Mesodermal cell (in vitro differentiated cells): ENCODE data around the gene NT5E.

Experiments
- H3K27ac ChIP-seq: 2 replicates; pipeline ENCODE4 v1.7.0; 2013; ENCODE audit warnings: mild to moderate bottlenecking, low read depth, low read length, moderate library complexity; ENCODE audit not compliant: severe bottlenecking
- H3K36me3 ChIP-seq: 2 replicates; pipeline ENCODE4 v1.7.1; 2013; ENCODE audit warnings: mild to moderate bottlenecking, low read length, moderate library complexity; ENCODE audit not compliant: control insufficient read depth, insufficient read depth
- H3K4me1 ChIP-seq: one replicate; pipeline ENCODE4 v1.7.1; 2013; ENCODE audit warnings: mild to moderate bottlenecking, low read length; ENCODE audit not compliant: insufficient read depth, control insufficient read depth, poor library complexity, severe bottlenecking
- H3K4me3 ChIP-seq: 2 replicates; pipeline ENCODE4 v1.7.0; 2013; ENCODE audit warnings: low read length, control low read depth, mild to moderate bottlenecking; ENCODE audit not compliant: insufficient read depth, poor library complexity, severe bottlenecking; ENCODE audit errors: extremely low read depth
- H3K9me3 ChIP-seq: 2 replicates; pipeline ENCODE4 v1.7.1; 2013; ENCODE audit warnings: mild to moderate bottlenecking, low read length, moderate library complexity; ENCODE audit not compliant: control insufficient read depth
- WGBS, 2 experiments: methylation state at CpG; one replicate each; pipeline ENCODE4 v1.1.5; 2013; ENCODE audit warnings: missing lambda C conversion rate in 2 of 2; ENCODE audit not compliant: insufficient coverage in 2 of 2; 5-methylcytosine and 5-hydroxymethylcytosine counted together

NT5E gene

GRCh38 chr6:85421972-85422371 is 27.9 kb upstream of the NT5E start:
- H3K27ac ChIP-seq: no peak overlapping the region
- no peak overlapping the region for H3K4me3 ChIP-seq
- peaks cover 4% of the 10 kb centered on the region for H3K9me3 ChIP-seq
- WGBS, 2 experiments: 80 to 100% methylated on average over 1 of the region's 2 CpGs
- no peaks in the 10 kb centered on the region for H3K36me3 ChIP-seq
- H3K4me1 ChIP-seq: peaks cover 15% of the 10 kb centered on the region

- 60 to 90% methylated on average over 1 to 2 of the region's 5 CpGs for WGBS, 2 experiments
These were observed 26.9 kb upstream of the NT5E start for GRCh38 chr6:85422996-85423395.

GRCh38 chr6:85424981-85425380 is 24.9 kb upstream of the NT5E start:
- no peaks in the 10 kb centered on the region for H3K4me1 ChIP-seq
- peaks cover 4% of the 10 kb centered on the region for H3K9me3 ChIP-seq
- 73% methylated on average over 2 of the region's 2 CpGs; no CpG with 5 or more reads in 1 of the 2 experiments for WGBS, 2 experiments
- no peaks in the 10 kb centered on the region for H3K36me3 ChIP-seq
- no peak overlapping the region for H3K4me3 ChIP-seq
- H3K27ac ChIP-seq: no peak overlapping the region

More at GRCh38 chr6:85422996-85423395, 26.9 kb upstream of the NT5E start:
- H3K36me3 ChIP-seq: no peaks in the 10 kb centered on the region
- peaks cover 4% of the 10 kb centered on the region for H3K9me3 ChIP-seq
- H3K4me1 ChIP-seq: peaks cover 8% of the 10 kb centered on the region
- H3K27ac ChIP-seq: no peak overlapping the region
- no peak overlapping the region for H3K4me3 ChIP-seq

GRCh38 chr6:85425997-85426396 is 23.9 kb upstream of the NT5E start:
- 100% methylated on average over 3 of the region's 4 CpGs; no CpG with 5 or more reads in 1 of the 2 experiments for WGBS, 2 experiments
- no peaks in the 10 kb centered on the region for H3K36me3 ChIP-seq
- H3K9me3 ChIP-seq: peaks cover 4% of the 10 kb centered on the region
- no peaks in the 10 kb centered on the region for H3K4me1 ChIP-seq
- no peak overlapping the region for H3K4me3 ChIP-seq
- no peak overlapping the region for H3K27ac ChIP-seq

GRCh38 chr6:85428486-85428885 is 21.4 kb upstream of the NT5E start:
- Histone ChIP-seq H3K4me1 (no peaks in the 10 kb centered on the region), H3K27ac (no peak overlapping the region), H3K4me3 (no peak overlapping the region), H3K36me3 (no peaks in the 10 kb centered on the region), H3K9me3 (peaks cover 4% of the 10 kb centered on the region)
- 60% methylated on average over 1 of the region's 1 CpG; no CpG with 5 or more reads in 1 of the 2 experiments for WGBS, 2 experiments

GRCh38 chr6:85429346-85429745 is 20.5 kb upstream of the NT5E start:
- 94% methylated on average over 2 of the region's 4 CpGs; no CpG with 5 or more reads in 1 of the 2 experiments for WGBS, 2 experiments
- no peaks in the 10 kb centered on the region for H3K4me1 ChIP-seq
- H3K4me3 ChIP-seq: no peak overlapping the region
- no peaks in the 10 kb centered on the region for H3K36me3 ChIP-seq
- no peak overlapping the region for H3K27ac ChIP-seq
- H3K9me3 ChIP-seq: peaks cover 4% of the 10 kb centered on the region

- no peaks in the 10 kb centered on the region for H3K36me3 ChIP-seq
- H3K4me3 ChIP-seq: no peak overlapping the region
- no peaks in the 10 kb centered on the region for H3K4me1 ChIP-seq
- 71 to 80% methylated on average over 1 of the region's 3 CpGs for WGBS, 2 experiments
- no peaks in the 10 kb centered on the region for H3K9me3 ChIP-seq
- H3K27ac ChIP-seq: no peak overlapping the region
These were observed 18.6 kb upstream of the NT5E start for GRCh38 chr6:85431271-85431670.

- no peak overlapping the region for H3K4me3 ChIP-seq
- no peaks in the 10 kb centered on the region for H3K36me3 ChIP-seq
- H3K4me1 ChIP-seq: no peaks in the 10 kb centered on the region
- no CpG with 5 or more reads among the region's 1 CpG for WGBS, 2 experiments
- H3K27ac ChIP-seq: no peak overlapping the region
- no peaks in the 10 kb centered on the region for H3K9me3 ChIP-seq
These were observed 17.3 kb upstream of the NT5E start for GRCh38 chr6:85432554-85432953.

GRCh38 chr6:85435851-85436250 is 14.0 kb upstream of the NT5E start:
- H3K27ac ChIP-seq: no peak overlapping the region
- 78% methylated on average over 1 of the region's 1 CpG; no CpG with 5 or more reads in 1 of the 2 experiments for WGBS, 2 experiments

GRCh38 chr6:85436411-85436810 is 13.5 kb upstream of the NT5E start:
- no peak overlapping the region for H3K27ac ChIP-seq
- H3K4me3 ChIP-seq: no peak overlapping the region
- no peaks in the 10 kb centered on the region for H3K36me3 ChIP-seq
- WGBS, 2 experiments: 83 to 100% methylated on average over 1 of the region's 1 CpG
- no peaks in the 10 kb centered on the region for H3K4me1 ChIP-seq
- no peaks in the 10 kb centered on the region for H3K9me3 ChIP-seq

More at GRCh38 chr6:85435851-85436250, 14.0 kb upstream of the NT5E start:
- no peaks in the 10 kb centered on the region for H3K9me3 ChIP-seq
- H3K4me1 ChIP-seq: no peaks in the 10 kb centered on the region
- no peak overlapping the region for H3K4me3 ChIP-seq
- H3K36me3 ChIP-seq: no peaks in the 10 kb centered on the region

GRCh38 chr6:85436939-85437495 is 12.9 kb upstream of the NT5E start:
- Histone ChIP-seq H3K36me3 (no peaks in the 10 kb centered on the region), H3K4me3 (no peak overlapping the region), H3K27ac (no peak overlapping the region), H3K4me1 (no peaks in the 10 kb centered on the region), H3K9me3 (no peaks in the 10 kb centered on the region)
- 90 to 92% methylated on average over 5 of the region's 5 CpGs for WGBS, 2 experiments
